Rectal smooth muscle tissue (tissue), 1 donor: ENCODE measurements around the gene GP1BB.

Experiments
- H3K27ac ChIP-seq: one replicate; pipeline ENCODE4 v1.7.0; 2013; ENCODE audit warnings: low read depth, low read length, inconsistent platforms
- H3K27me3 ChIP-seq: one replicate; pipeline ENCODE4 v1.7.0; 2013; ENCODE audit warnings: low read length; ENCODE audit not compliant: control insufficient read depth, insufficient read depth
- H3K36me3 ChIP-seq: one replicate; pipeline ENCODE4 v1.7.0; 2013; ENCODE audit warnings: low read length; ENCODE audit not compliant: control insufficient read depth, insufficient read depth
- H3K4me1 ChIP-seq: one replicate; pipeline ENCODE4 v1.7.0; 2013; ENCODE audit warnings: low read length; ENCODE audit not compliant: control insufficient read depth, insufficient read depth
- H3K4me3 ChIP-seq: one replicate; pipeline ENCODE4 v1.7.0; 2013; ENCODE audit warnings: low read length
- H3K9ac ChIP-seq: one replicate; pipeline ENCODE4 v1.7.0; 2013; ENCODE audit warnings: low read length

The GP1BB gene

DNA sequence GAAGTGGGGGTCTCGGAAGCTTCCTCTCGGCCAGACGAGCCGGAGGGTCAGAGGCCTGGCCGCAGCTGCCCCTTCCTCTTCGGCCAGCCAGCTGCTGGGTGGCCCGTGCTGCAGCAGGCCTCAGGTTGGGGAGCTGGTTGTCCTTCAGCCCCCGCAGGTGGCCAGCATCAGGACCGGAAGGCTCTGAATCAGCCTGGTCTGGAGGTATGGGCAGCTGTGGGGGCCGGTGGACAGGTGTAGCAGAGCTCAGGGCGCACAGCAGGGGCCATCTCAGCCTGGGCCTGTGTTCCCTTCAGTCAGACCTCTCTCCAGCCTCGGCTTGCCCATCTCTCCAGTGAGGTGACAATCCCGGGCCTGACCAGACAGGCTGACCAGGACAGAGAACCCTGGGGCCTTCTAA, 23.4 kb downstream of the GP1BB start:
- H3K27ac ChIP-seq, result no peak overlapping the region
- no peaks in the 10 kb centered on the region for H3K4me1 ChIP-seq
- no peaks in the 10 kb centered on the region for H3K36me3 ChIP-seq
- peaks cover 8% of the 10 kb centered on the region for H3K27me3 ChIP-seq
- no peak overlapping the region for H3K4me3 ChIP-seq
- no peak overlapping the region for H3K9ac ChIP-seq

DNA sequence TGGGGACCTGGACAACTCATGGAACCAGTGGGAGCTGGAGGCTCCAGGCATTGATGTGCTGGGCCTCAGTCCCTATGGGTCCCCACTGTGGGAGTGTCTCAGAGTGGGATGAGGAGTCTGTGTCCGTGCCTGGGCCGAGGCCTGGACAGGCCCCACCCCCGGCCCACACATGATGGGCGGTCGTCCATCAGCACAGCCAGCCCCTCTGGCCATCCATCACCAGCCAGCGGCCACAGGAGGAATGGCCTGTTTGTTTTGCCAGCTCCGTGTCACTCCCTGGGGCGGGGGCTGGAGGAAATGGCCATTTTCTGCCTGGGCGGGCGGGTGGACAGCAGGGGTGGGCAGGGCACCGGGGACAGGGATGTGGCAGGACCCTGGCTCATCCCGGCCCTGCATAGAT, 24.2 kb downstream of the GP1BB start:
- Histone ChIP-seq H3K27ac (no peak overlapping the region), H3K27me3 (peaks cover 8% of the 10 kb centered on the region), H3K36me3 (no peaks in the 10 kb centered on the region), H3K4me3 (no peak overlapping the region), H3K9ac (no peak overlapping the region), H3K4me1 (no peaks in the 10 kb centered on the region)

DNA sequence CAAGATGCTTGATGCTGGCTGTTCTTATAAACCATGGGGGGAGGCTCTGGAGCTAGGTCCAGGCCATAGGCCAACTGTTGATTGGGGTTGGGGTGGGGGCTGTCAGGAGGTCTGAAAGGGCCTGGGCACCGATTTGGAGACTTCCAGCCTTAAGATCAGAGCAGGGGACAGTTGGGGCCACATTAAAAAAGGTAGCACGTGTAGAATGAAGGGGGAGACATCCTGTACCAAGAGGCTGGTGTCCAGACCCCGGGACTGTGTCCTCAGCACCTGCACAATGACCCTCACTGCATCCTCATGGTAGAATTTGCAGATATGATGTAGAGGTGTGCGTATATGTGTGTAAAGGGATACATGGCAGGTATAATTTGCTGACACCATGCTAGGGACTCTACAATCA, 24.8 kb downstream of the GP1BB start:
- H3K9ac ChIP-seq, result no peak overlapping the region
- peaks cover 8% of the 10 kb centered on the region for H3K27me3 ChIP-seq
- H3K4me3 ChIP-seq, result no peak overlapping the region
- no peaks in the 10 kb centered on the region for H3K36me3 ChIP-seq
- H3K4me1 ChIP-seq, result no peaks in the 10 kb centered on the region
- H3K27ac ChIP-seq, result no peak overlapping the region

DNA sequence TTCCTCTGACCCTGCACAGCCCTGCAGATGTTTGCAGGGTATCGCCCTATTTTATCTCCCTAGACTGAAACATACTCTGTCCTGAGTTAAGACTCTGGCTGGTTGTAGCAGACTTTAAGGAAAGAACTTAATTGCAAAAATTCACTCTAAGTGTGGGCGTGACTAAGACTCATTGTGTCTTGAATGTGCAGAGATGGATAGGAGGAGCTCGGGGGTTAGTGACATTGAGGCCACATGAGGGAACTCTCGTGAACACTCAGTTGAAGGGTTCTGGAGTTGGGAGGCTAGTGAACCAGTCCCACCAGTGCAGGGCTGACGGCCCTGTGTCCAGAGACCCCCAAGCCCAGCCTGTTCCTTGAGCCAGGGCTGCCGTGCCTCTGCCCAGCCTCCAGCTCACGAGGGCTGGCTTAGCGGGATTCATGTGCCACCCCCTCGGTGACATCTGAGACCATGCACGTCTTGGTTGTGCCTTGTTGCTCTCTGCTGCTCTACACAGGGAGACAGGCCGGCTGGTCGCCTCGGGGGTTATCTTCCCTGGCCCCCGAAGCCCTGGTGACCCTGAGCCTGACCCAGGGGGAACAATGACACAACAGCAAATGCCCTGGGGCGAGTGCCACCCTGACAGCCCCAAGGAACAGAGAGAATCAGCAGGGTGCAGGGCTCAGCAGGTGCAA, 25.8 kb downstream of the GP1BB start:
- no peak overlapping the region for H3K27ac ChIP-seq
- peaks cover 11% of the 10 kb centered on the region for H3K27me3 ChIP-seq
- no peak overlapping the region for H3K4me3 ChIP-seq
- H3K9ac ChIP-seq, result no peak overlapping the region
- H3K36me3 ChIP-seq, result no peaks in the 10 kb centered on the region
- no peaks in the 10 kb centered on the region for H3K4me1 ChIP-seq

DNA sequence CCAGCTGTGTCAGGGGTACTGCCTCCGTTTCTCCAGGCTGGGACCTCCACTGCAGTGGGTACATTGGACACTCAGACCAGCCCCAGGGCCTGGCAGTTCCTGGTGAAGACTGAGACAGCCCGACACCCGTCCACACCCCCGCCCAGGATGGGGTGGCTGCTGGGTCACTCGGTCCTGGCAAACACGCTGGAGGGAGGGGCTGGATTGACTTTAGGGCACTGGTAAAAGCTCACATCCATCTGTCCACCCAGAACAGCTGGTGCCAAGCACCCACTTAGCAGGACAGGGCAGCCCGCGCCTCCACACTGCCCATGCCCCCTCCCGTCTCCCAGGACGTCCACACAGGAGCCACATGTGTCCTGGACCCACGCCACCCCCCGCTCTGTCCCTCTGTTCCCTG, 26.5 kb downstream of the GP1BB start:
- H3K27ac ChIP-seq, result no peak overlapping the region
- no peaks in the 10 kb centered on the region for H3K36me3 ChIP-seq

DNA sequence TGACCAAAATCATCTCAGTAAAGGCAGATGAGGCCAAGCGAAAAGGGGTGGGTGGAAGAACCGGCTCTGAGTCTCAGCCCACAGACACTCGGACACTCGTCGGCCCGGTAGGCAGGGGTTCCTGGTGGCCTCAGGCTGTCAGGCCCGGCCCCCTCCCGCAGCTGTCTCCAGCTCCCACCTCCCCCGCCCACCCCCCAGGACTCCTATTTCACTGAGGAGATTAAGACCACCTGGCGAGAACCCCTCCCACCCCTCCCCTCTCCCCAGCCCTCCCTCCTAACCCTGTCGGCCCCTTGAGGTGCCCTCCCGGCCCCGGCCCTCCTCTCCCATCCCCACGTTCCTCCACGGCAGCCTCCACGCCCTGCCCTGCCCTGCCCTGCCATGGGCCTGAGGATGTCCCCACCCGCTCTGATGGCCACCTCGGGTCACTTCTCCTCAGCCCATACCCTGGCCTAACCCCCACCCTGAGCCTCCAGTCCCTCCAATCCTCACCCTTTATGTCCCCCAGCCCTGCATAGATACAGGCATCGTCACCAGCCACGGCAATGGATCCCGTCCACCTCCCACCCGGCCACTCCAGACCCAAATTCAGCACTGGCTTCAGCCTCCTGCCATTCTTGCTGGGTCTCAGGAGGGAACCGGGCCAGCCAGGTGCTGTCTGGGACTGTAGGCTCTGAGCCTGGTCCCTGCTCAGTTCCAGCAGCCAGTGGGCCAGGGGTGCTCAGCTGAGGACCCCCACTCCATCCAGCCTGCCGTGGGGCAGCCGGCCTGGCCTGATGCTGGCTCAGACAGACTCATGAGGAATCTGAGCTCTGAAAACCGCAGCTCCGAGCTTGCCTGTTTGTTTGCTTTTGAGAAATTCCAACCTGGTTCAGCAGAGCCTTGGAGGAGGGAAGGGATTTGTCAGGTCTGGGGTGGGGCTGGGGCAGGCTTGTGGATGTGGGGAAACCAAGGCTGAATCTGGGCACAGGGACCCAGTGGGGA, 27.5 kb downstream of the GP1BB start:
- no peaks in the 10 kb centered on the region for H3K4me1 ChIP-seq
- H3K4me3 ChIP-seq, result no peak overlapping the region
- no peaks in the 10 kb centered on the region for H3K36me3 ChIP-seq
- H3K27ac ChIP-seq, result no peak overlapping the region
- peaks cover 21% of the 10 kb centered on the region for H3K27me3 ChIP-seq
- H3K9ac ChIP-seq, result no peak overlapping the region

More for the DNA sequence above, 26.5 kb downstream of the GP1BB start:
- Histone ChIP-seq H3K27me3 (peaks cover 18% of the 10 kb centered on the region), H3K9ac (no peak overlapping the region), H3K4me1 (no peaks in the 10 kb centered on the region), H3K4me3 (no peak overlapping the region)

DNA sequence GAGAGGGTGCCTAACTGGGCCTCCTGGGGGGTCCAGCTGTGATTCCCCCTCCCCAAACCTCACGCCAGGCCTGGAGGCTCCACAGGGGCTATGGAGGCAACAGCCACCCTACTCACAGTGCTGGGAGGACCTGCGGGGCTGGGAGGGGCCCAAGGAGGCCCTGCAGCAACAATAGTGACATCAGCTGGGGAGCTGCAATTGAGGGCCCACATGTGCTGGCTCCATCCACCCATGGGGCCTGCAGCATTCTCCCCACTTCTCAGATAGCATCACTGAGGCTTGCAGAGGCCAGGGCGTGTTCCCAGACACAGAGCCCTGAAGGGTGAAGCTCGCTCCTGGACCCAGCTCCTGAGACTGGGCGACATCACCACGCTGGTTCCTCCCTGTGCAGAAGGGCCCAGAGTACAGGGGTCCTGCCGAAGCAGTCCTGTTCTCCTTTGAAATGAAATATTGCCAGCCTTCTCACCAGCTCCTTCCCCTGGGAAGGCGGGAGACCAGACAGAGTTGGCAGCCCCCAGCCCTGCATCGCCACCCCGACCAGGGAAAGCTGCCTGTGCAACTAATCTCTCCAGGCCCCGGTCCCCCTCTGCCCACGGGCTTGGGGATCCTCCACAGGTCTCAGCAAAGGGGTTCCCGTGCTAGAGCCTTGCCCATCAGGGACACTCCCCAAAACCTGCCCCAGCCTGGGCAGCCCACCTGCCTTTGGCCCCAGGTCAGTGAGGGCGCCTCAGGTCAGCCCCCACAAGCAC, 28.3 kb downstream of the GP1BB start:
- no peaks in the 10 kb centered on the region for H3K4me1 ChIP-seq
- H3K27ac ChIP-seq, result no peak overlapping the region
- no peak overlapping the region for H3K4me3 ChIP-seq
- H3K27me3 ChIP-seq, result peaks cover 29% of the 10 kb centered on the region
- H3K36me3 ChIP-seq, result no peaks in the 10 kb centered on the region
- H3K9ac ChIP-seq, result no peak overlapping the region

DNA sequence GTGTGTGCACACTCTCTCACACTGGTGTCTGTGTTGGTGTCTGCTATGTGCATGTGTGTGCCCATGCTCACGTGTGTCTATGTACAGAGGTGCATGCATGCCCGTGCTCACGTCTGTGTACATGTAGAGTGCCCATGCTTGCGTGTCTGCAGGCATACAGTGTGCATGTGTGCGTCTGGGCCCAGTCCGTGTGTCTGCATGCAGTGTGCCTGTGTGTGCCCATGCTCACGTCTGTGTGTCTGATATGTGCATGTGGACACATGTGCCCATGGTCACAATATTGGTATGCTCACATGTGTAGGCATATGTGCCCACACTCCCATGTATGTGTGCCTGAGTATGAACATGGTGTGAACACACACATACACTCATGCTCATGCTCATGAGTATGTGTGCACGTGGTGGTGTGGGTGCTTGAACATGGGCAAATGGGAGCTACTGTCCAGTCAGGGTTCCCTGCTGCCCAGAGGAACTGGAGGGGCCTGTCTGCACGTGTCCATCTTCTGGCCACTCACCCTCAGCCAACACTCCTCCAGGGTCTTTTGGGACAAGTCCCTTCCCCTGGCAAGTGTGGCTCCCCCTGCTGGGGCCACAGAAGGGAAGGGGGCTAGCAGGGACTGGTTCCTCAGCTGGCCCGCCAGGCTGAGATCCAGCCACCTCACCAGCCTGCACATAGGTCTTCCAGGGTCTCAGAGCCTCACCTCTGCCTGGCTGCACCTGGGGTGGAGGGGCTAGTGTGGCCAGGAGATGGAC, 29.9 kb downstream of the GP1BB start:
- Histone ChIP-seq H3K9ac (no peak overlapping the region), H3K27ac (no peak overlapping the region), H3K4me1 (no peaks in the 10 kb centered on the region), H3K4me3 (no peak overlapping the region), H3K36me3 (no peaks in the 10 kb centered on the region), H3K27me3 (peaks cover 41% of the 10 kb centered on the region)

DNA sequence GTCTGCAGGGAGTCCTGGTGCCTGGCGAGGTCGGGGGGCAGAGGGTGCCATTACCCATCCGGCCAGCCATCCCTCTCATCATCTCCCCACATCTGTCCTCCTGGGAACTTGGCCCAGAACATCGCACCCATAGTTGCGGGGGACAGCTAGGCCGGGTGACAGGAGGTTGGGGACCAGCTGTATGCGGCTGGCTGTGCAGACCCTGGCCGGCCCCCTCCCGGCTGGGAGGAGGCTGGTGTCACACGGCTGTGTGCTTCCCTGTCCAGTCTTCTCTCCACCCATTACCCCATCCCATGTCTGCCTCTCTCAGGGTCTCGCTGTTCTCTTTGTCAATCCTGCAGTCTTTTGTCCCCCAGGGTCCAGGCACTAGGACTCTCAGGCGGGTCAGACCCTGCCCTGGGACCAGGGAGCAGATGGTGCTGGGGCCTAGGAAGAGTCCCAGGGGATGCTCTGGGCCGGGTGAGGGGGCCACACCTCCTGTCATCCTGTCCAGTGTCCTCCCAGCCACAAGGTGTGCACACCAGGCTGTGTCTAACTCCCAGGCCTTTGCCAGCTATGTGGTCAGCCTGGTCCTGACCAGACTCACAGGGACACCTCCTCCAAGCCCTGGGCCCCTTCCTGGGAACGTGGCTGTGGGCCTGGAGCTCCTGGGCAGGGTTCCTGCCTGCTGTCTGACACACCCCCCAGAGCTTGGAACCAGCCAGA, 30.8 kb downstream of the GP1BB start:
- Histone ChIP-seq H3K9ac (no peak overlapping the region), H3K4me3 (no peak overlapping the region), H3K27ac (no peak overlapping the region), H3K4me1 (no peaks in the 10 kb centered on the region), H3K36me3 (no peaks in the 10 kb centered on the region), H3K27me3 (peaks cover 42% of the 10 kb centered on the region)

DNA sequence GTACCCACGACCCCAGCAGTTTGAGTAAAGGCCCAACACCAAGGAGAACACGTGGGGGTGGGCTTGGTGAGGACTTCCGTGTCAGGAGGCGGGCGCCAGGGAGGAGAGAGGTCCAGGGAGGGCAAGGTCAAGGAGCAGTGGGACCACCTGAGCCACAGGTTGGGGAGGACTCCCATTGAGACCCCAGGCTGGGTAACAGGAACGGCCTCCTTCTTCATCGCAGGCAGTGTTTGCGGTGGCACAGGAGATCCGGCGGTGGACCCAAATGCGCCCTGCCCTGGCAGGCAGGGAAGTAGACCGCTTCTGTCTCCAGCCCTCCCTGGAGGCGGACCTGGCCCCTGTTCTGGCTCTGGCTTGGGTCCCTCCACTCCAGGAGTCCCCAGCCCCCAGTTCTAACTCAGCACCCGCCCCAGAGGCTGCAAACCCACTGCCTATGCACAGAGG, 31.4 kb downstream of the GP1BB start:
- no peak overlapping the region for H3K27ac ChIP-seq
- H3K9ac ChIP-seq, result no peak overlapping the region
- H3K4me3 ChIP-seq, result no peak overlapping the region
- no peaks in the 10 kb centered on the region for H3K36me3 ChIP-seq
- peaks cover 44% of the 10 kb centered on the region for H3K27me3 ChIP-seq
- H3K4me1 ChIP-seq, result no peaks in the 10 kb centered on the region

DNA sequence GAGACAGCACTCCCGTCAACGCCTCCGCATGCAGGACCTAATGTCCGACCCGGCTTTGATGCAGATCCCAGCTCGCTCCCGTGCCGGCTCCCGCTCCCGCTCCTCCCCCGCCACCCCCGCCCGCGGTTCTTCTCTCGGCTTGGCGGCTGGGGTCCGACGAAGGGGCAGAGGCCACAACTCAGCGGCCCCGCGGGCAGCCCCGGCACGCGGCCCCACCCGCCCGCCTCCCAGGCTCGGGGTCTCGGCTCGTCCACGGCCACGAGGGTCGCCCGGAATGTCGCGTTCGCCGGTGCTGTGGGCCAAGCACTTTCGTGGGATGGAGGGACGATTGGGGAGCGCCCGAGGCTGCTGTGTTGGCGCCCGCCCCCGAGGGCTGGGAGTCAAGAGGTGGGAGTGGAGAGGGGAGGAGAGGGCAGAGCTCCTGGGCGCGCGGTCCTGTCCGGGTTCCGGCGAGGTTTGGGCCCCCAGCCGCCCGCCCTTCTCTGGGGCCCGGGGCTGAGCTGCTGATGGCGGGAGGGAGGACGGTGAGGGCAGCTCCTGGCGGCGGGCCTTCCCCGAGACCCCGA, 31.9 kb downstream of the GP1BB start:
- Histone ChIP-seq H3K4me1 (no peaks in the 10 kb centered on the region), H3K36me3 (no peaks in the 10 kb centered on the region), H3K4me3 (no peak overlapping the region), H3K9ac (no peak overlapping the region), H3K27ac (no peak overlapping the region), H3K27me3 (peaks cover 39% of the 10 kb centered on the region)
